ENCODE data around the gene YPEL2.

Gene YPEL2

DNA sequence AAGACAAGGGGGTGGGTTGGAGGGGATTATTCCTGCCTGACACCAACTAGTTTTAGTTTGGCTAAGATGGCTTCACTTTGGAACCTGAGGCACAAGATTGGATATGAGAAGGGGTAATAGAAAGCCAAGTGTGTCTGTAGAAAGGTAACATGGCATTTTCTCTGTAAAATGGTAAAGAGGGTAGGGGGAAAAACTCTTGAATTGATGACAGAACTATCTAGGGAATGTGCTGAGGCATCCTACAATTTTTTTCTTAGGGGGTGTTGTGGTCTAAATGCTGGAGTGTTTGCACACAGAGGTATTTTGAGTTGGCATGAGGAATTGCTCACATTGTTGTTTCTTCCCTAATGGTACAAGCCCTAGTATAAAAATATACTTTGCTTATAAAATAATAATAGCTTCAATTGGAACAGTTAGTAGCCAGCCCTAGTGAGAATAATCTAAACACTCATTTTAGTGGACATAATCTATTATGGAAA, 25.8 kb downstream of the YPEL2 start:
- DNase-seq = no peak

DNA sequence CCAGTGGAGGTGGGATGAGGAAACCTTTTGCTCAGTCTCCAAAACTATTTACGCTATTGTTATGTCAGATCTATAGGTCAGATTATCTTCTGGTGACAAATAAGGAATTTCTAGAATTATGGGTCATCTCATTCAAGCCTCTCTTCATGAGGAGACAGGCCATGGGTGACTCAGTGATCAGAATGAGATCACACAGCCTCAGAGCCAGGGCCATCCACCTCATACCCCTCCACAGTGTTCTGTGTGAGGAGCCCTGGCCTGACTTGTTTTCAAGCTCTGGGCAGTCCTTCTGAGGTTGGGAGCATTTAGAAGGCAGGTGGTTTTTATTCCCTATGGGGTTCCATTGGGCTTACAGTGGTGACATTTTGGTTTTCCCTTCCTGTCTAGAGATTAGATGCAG, 26.5 kb downstream of the YPEL2 start:
- no peak for DNase-seq

DNA sequence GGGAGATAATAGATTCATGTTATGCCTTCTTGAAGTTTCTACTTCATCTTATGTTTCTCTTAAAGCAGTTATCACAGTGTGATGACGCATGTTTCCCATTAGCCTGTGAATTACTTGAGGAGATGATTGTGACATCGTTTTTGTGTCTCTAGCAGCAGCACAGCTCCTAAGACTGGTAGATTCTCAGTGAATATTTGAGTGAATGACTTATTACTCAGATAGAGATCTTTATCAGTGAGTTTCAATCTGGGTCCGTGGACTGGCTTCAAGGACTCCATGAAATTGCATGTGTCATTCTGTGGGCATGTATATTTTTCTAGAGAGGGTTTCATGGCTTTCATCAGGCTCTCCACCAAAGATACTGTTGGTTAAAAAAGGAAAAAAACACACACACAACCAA, 29.9 kb downstream of the YPEL2 start:
- peak in 1 of 2 donors; percentile 27 for DNase-seq

- peak; percentile 32 to 44 for DNase-seq
These were observed 30.7 kb downstream of the YPEL2 start for GRCh38 chr17:59361916-59362810.

- no peak for DNase-seq
These were observed 31.4 kb downstream of the YPEL2 start for GRCh38 chr17:59362811-59363205.

GRCh38 chr17:59365383-59365981, 34.0 kb downstream of the YPEL2 start:
- DNase-seq = no peak

DNA sequence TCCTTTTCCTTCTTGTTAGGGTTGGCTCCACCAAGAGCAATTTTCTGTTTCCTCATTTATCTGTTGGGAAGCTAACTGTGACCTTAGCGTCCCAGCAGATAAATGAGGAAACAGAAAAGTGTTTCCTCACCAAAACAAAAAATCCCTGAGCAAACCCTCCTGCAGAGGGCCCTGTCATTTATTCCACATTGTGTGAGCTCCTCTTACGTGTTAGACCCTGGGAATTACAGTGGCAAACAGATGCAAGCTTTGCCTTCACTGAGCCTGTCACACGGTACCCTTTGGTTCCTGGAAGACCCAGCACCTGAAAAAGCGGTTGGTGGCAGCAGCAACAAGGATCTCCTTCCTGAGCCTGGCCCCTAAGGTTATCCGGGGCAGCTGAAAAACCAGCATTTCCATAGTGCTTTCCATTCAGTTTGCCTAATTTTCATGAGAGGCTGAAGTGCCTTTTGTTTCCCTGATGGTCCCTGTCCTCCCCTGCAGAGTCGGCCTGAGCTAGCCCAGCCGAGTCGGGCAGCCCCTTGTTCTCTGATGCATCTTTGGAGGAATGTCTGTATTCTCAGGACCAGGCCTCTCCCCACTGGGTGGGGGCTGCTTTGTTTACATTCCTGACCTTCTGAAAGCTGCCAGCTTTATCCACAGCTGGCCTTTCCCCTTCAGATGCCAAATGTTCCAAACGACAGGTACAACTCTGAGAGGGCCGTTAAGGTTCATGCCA, 34.7 kb downstream of the YPEL2 start:
- DNase-seq = no peak

- DNase-seq = no peak
These were observed 35.6 kb downstream of the YPEL2 start for GRCh38 chr17:59366773-59367656.

DNA sequence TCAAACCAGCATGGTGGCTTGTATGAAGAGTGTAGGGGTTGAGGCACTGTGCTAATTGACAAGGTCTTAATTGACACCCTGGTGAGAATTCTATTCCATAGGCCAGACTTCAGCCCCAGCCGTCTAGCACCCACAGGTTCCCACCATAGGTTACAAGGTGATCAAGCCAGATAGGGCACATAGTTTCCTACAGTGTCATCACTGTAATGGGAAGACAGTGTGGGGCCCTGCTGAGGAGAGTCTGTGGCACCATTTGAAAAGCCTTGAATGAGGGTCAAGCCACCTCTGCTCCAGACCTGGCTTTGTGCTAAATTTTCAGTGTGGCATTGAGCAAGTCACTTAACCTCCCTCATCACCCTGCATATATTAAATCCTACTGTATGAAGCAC, 36.2 kb downstream of the YPEL2 start:
- no peak for DNase-seq

GRCh38 chr17:59368218-59368857, 36.9 kb downstream of the YPEL2 start:
- DNase-seq = no peak

DNA sequence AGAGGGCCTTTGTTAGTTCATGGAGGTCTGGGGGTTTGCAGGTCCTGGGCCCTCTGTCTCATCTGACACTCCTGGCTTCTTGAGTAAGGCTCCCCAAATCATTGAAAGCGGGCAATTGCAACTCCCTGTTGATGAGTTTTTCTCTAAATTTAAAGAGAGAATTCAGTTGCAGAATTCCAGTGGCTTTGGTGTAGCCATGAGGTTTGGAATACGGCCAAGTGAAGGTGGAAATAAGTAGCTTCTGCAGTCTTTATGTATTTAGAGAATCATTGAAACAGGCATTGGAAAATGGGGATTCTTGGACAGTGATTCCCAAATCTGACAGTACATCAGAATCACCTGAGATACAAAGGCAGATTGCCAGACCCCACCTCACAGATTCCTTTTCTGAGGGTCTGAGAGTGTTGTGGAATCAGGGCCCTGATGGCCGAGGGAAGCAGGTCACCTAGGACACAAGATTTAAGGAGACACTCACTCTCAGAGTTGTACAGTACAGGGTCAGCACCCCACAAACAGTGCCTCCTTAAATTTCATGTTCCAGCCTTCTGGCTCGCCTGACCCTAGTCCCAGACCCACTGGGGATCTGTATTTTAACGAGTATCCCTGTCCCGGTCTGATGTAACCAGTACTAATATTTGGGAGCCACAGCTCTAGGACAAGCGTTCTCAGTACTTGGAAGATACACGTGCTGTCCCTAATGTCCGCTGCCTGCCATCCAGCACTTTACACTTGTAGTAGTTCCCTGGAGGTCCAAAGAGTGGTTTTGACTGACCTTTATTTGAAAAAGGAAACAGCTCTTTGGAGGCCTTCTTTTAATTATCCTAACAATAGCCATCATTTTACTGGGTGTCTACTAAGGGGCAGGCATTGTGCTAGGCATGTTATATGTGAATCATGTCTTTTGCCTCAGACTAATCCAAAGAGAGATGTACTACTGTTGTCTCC, 37.8 kb downstream of the YPEL2 start:
- DNase-seq = no peak

- DNase-seq = no peak
These were observed 39.3 kb downstream of the YPEL2 start for GRCh38 chr17:59370593-59371299.

GRCh38 chr17:59371416-59372100, 40.1 kb downstream of the YPEL2 start:
- no peak for DNase-seq

DNA sequence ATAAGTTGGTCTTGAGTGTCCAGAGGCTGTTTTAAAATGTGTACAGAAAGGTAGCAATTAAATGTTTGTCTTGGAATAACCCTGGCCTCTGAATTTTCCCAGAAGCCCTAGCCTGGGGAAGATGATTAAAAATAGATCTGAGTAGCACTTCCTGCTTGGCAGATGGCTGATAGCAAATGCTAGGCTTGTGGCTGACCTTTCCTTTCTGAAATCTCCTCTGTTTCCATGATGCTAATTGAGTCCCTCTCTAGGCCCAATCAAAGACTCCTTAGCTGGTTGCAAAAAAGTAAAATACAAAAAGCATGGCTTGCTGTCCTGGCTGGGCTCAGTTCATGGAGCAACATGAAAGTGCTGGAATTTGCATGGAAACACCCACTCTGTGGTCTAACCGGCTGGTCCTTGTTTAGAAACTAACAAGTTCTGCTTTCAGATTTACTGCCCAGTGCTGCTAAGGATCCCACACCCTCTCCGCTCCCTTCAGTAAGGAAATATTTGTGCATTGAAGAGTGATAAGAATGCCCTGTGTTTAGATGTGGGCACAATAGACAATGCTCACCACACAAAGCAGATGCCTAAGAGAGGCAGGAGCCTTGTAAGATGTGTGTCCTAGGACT, 40.8 kb downstream of the YPEL2 start:
- no peak for DNase-seq

GRCh38 chr17:59373882-59374495, 42.5 kb downstream of the YPEL2 start:
- DNase-seq = no peak

DNA sequence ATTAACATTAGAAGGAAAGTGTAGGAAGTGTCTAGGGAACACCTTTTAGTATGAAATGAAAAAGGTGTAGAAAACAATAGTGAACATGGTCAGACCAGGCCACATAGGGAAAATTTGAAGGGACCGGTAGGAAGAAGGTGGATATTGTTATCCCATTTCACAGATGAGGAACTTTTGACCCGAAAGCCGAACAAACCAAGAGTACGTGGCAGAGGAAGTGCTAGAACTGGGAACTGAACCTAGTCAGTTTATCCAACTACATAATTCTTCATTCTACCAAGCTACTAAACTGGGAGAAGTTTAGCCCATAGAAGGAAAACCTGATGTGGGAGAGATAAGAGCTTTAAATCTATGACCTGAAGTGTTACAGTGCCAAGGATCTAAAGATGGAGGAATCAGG, 43.2 kb downstream of the YPEL2 start:
- DNase-seq = no peak

GRCh38 chr17:59375857-59376256, 44.4 kb downstream of the YPEL2 start:
- no peak for DNase-seq

- no peak for DNase-seq
These were observed 45.1 kb downstream of the YPEL2 start for GRCh38 chr17:59376506-59376905.

DNA sequence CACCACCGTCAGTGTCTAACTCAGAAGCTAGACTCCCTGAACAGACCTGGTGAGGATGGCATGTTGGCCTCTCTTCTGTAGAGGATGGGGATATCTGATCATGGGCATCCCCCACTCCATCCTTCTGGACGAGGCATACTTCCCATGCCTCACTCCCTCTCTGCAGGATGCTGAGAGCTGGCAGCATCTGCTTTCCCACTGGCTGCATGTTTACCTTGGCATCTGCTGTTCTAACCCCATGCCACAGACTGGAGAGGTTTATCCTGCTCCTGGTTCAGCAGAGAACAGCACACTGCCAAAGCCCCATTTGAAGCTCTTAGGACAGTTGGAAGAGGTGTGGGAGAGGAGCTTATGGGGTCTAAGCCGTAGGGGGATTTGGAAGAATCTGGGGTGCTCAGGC, 46.0 kb downstream of the YPEL2 start:
- no peak for DNase-seq
